ENCODE measurements around the gene ISG20L2.

ISG20L2 gene

GRCh38 chr1:156740741-156741480 is 12.3 kb upstream of the ISG20L2 start, which contains the start of gene MRPL24:
Gene MRPL24, minus strand, starts transcription at chr1:156741088. Its CDS starts 2,384 bp downstream, at chr1:156738704.
- DNase-seq: peak; percentile 99

- DNase-seq: no peak
Measured at GRCh38 chr1:156740237-156740740, 11.7 kb upstream of the ISG20L2 start.

DNA sequence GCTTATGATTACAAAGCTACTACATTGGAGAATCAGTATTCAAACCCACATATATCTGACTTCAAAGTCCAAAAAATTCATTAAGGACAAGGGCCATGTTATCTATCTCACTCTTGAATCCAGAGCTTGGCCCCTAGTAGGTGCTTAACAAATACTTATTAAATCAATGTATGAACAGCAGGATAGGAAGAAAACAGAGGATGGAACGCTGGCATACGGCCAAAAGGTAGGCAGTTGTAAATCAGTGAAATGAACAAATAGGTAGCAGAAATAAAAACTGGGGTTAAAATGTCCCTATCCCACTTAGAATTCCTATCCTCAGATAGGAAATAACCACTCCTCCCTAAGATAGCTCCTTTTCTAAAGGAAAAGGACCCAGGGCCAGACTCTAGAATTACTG is 10.3 kb upstream of the ISG20L2 start:
- no peak for DNase-seq

DNA sequence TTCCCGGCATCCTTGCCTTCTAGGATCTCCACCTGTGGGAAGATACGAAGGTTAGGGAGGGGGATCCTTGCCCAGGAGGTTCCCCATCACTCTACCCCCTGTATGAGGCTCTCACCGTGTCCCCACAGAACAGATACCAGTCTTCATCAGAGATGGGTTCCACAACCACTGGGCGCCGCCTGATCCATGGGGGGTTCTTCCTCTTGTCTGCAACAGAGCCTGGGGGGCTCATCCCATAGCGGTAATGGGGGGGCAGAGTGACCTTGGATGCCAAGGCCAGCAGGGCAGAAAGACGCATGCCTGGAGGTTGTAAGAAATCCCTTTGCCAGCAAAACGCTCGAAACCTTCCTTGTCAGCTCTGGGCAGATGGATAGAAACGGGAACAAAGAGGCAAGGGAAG is 9.8 kb upstream of the ISG20L2 start:
- DNase-seq: no peak

GRCh38 chr1:156733989-156734584 is 5.5 kb upstream of the ISG20L2 start:
- no peak for DNase-seq

DNA sequence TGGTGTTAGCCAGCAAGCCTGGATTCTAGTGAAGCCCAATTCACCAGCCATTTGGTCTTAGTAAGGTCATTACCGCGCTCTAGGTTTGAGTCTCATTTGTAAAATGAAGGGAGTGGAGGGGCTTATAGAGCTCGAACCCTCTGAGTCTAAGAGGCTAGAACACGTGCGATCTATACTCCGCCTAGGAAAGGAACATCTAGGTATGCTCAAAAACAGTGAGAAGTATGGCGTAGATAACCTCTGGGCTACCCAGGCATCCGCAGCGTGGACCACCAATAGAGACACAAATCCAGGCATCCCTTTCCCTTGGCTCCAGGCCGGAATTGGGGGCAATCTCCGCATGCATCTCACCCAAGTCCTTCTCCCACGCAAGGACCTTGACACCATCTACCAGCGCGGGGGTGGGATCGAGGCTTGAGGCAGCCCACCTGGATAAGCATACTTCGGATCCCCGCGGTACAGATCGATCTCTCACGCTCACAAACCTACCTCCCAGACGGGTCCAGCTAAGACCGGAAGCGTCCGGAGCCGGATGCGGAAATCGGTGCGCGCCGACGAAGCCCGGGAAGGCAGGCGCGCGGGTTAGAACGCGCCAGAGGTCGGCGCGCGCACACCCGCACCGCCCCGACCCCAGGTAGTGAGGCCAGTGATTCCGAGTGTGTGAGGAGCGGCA is 504 bp downstream of the ISG20L2 start, which contains the start of gene METTL25B:
Gene METTL25B (plus strand): TSS at position 544 of the 673 bp plus-strand sequence. CDS start 636 bp downstream, outside the sequence.
- peak; percentile 77 for DNase-seq

- no peak for DNase-seq
Measured at GRCh38 chr1:156727492-156727891, 1.1 kb downstream of the ISG20L2 start.

- peak; percentile 64 for DNase-seq
Measured at GRCh38 chr1:156726549-156727226, 1.9 kb downstream of the ISG20L2 start.

DNA sequence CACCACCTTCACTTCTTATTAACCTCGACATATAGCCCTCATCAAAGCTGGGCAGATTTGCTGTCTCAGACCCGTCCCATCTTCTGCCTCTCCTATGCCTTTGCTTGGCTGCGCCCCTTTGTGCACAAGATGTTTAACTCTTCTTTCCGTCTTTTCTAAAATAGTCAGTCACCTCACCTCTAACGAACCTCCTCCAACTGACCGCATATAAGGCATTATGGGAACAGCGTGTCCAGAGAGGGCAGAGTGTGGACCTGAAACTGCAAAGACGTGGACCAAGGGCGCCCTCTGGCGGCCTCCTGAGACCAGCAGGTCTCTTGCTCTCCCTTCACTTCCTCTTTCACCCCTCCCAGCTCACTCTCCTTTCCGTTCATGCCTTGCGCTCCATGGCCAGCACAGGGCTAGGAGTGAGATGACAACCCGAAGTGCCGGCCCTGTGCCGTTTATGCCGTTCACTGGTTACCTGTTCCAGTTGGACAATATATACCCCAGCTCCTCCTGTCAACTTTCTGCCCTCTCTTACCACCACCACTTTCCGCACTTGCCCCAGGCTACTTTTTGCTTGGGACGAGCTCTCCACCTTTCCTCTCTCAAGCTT is 2.8 kb downstream of the ISG20L2 start:
- DNase-seq: peak; percentile 81

GRCh38 chr1:156721535-156721934 is 7.0 kb downstream of the ISG20L2 start:
- DNase-seq: no peak

- no peak for DNase-seq
Measured at GRCh38 chr1:156721131-156721530, 7.4 kb downstream of the ISG20L2 start.

DNA sequence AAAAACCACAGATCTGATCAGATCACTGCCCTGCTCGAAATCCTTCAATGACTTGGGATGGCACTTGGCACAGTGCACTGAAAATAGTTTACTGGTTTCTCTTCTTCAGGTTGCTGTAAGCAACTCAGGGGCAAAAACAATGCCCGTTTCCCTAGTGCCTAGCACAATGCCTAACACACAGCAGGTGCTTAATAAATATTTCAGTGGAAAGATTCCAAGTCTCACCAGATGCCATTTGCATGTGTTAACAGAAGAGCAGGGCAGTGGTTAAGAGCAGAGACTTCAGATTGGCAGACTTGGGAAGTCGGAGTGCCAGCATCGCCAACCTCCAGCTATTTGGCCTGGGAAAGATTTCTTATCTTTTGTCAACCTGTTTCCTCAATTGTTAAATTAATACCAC is 11.2 kb downstream of the ISG20L2 start:
- no peak for DNase-seq

DNA sequence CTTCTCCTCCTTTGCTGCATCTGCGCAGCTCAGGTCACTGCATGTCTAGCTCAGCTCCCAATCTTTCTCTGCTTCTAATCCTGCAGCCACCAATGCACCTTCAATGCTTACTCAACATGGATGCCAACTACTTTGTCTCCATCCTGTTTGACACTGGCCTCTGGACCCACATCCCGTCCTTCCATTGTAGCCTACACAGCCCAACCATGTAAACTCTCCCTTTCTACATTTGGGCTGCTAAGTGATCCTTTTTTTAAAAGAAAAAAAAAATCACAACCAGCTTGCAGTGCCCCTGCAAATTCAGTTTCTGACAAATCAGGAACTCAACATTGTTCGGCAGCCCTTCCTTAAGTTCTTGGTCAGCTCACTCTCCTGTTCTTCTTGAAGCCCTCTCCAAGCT is 13.7 kb downstream of the ISG20L2 start:
- DNase-seq: no peak

DNA sequence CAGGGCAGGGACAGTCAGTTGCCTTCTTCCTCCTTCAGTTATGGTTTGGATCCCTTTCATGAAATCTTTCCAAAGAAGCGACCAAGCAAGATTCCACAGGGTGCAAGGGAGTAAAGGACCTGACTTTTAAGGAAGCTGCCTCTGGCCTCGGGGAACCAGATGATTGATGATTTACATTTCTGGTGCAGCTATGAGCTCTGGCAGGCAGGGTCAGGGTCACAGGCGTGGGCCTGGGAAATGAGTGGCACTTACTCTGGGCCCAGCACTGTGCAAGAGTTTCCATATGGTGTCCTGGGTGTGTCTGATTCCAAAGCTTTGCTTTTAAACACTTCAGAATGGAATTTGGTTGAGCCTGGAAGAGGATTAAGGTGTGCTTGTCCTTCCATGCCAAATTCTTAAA is 15.9 kb downstream of the ISG20L2 start:
- no peak for DNase-seq

DNA sequence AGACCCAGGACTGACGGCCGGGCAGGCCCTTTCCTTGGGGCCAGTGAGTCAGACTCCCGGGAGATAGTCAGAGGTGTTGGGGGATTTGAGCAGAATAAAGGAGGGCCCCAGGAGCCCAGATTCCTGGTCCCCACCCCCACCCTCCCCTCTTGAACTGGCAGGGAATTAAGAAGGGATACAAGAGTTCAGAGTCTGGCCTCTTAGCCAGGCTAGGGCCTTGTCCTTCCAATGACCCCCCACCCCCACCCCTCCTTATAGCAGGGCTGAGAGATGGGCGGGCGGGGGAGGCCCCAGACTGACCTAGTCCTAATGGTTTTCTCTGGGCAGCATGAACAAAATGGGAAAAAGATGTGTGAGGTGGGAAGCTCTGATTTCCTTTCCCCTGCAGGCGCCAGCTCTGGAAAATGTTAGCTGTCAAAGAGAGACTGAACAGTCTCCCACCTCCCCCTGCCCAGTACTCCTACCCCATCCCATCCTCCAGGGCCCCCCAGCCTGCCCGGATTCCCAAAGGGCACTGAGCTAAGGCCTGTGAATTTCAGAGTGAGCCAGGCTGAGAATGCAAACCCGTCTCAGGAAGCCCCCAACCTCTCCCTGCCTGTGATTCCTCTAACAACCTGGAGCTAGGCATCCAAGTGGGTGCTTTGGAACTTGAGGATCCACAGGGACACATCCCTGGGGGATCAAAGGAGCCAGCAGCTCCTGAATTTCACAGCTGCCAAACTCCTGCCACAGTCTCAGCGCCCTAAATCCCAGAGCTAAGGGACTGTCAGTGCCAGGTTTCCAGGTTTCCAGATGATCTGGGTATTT is 17.4 kb downstream of the ISG20L2 start:
- DNase-seq: peak; percentile 50

- DNase-seq: peak; percentile 48
Measured at GRCh38 chr1:156709757-156710489, 18.6 kb downstream of the ISG20L2 start.

DNA sequence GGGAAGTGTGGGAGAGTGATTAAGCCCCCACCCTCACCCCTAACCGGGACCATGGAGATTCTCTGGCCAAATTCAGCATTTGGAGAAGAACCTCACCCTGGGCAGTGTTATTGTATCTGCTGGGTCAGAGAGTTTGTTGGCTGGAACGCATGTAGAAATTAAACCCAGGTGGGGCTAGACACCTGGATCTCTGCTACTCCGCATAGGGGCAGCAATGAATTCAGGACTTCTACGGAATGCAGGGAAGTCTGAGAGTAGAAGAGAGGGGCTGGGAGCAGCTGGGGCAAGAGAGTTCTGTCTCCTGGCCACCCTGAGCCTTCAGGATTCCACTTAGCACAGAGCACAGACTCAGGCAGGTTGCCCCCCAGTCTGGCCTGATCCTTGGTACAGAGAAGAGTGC is 19.5 kb downstream of the ISG20L2 start:
- no peak for DNase-seq

GRCh38 chr1:156708218-156708661 is 20.3 kb downstream of the ISG20L2 start:
- peak; percentile 54 for DNase-seq

DNA sequence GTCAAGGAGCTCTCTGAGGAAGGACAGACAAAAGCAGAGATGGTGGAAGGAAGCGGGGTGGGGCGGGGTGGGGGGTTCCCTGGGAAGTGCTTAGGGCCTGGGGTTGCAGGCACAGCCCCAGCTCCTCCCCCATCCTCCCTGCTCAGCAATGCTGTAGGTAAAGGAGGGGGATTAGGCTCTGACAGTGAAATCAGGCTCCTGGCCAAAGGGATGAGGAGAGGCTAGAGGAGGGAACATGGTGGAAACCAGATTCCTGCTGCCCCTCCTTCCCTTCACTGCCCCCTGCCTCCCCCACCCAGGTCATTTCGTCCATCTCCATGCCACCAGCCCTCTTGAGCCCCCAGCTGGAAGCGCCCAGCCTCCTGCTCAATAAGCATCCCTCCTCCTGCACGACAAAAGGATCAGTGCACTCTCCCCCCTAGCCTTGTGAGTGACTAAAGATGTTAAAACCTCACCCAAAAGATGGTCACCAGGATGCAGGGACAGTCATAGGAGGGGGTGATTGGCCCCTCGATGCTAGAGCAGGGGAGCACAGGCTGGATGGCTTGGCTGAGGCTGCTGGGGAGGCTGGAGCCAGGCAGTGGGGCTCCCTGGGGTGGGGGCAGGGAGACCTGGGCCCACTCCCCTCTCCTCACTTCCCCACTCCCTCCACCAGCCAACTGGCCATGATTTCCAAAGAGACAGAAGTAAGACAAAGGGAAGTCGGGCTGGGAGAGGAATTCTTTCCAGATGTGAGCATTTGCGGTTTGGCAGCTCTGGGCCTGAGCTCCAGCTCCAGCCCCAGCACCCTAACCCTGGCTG is 20.9 kb downstream of the ISG20L2 start:
- DNase-seq: peak; percentile 87
